Panc1 (cell line): ENCODE measurements around the gene SLC34A1. TPM values are rescaled to one million over a fixed set of nuclear protein-coding genes. Genes with fewer than 3 reads are reported as not detected.

ENCODE experiments used
- ATAC-seq: fragments of 200-7000 bp; cut with Tn5 transposase; 2 replicates; pipeline ENCODE4 v1.9.1; 2020; ENCODE audit warnings: mild to moderate bottlenecking, moderate library complexity
- BruUV-seq: library from RNA; stranded (reverse); fragments of 400-500 nt; replicated peaks from 2 replicates; lab custom pipeline; 2021; lab: Mats Ljungman, UMichigan
- CTCF ChIA-PET: fragments of 300-600 bp; sonication (Branson Sonifier 250); formaldehyde crosslinking; loops from one replicate; lab custom pipeline; 2022; ENCODE audit warnings: antibody characterized with exemption; lab: Charles Lee
- POLR2A ChIA-PET: fragments of 300-600 bp; sonication (Branson Sonifier 250); formaldehyde crosslinking; loops from one replicate; lab custom pipeline; 2022; ENCODE audit warnings: antibody characterized with exemption; lab: Charles Lee
- DNase-seq: peaks from one replicate; pipeline ENCODE4 v3.0.0-alpha.2; 2010; ENCODE audit warnings: low read depth, low spot score
- H3K27ac ChIP-seq: 2 replicates; pipeline ENCODE4 v1.5.1; 2011; ENCODE audit warnings: mild to moderate bottlenecking, low read length, inconsistent platforms
- H3K27me3 ChIP-seq: fragments of 200-500 bp; sonication (Bioruptor generic); 2 replicates; pipeline ENCODE4 v1.6.0; 2014; ENCODE audit warnings: low read length, inconsistent platforms; ENCODE audit not compliant: control insufficient read depth, insufficient read depth
- H3K36me3 ChIP-seq: fragments of 200-500 bp; sonication (Bioruptor generic); 2 replicates; pipeline ENCODE4 v1.5.1; 2014; ENCODE audit warnings: inconsistent platforms, mild to moderate bottlenecking, low read length, moderate library complexity; ENCODE audit not compliant: control insufficient read depth, insufficient read depth
- H3K4me1 ChIP-seq: 2 replicates; pipeline ENCODE4 v1.5.1; 2011; ENCODE audit warnings: inconsistent platforms, mild to moderate bottlenecking, low read length, moderate library complexity; ENCODE audit not compliant: control insufficient read depth, insufficient read depth
- H3K4me3 ChIP-seq, 2 experiments: 2 replicates each; pipeline ENCODE4 v1.5.1; 2011 to 2012; ENCODE audit warnings: low read depth in 2 of 2, low read length in 2 of 2, mild to moderate bottlenecking in 2 of 2, inconsistent platforms in 1 of 2, moderate library complexity in 1 of 2
- H3K9me3 ChIP-seq: fragments of 200-500 bp; sonication (Bioruptor generic); 2 replicates; pipeline ENCODE4 v1.5.1; 2014; ENCODE audit warnings: low read depth, mild to moderate bottlenecking, inconsistent platforms, low read length, moderate library complexity; ENCODE audit not compliant: control insufficient read depth, insufficient read depth
- CTCF ChIP-seq: fragments of 450-650 bp; IDR thresholded peaks from 2 replicates; pipeline ENCODE4 v1.5.1; 2017; ENCODE audit warnings: mild to moderate bottlenecking
- POLR2AphosphoS5 ChIP-seq: IDR thresholded peaks from 2 replicates; pipeline ENCODE4 v1.6.1; 2012; ENCODE audit warnings: mild to moderate bottlenecking, low read depth, low read length, moderate library complexity
- SIN3A ChIP-seq: IDR thresholded peaks from 2 replicates; pipeline ENCODE4 v1.6.1; 2012; ENCODE audit warnings: low read depth, mild to moderate bottlenecking, low read length, moderate library complexity, borderline replicate concordance; ENCODE audit not compliant: insufficient read depth
- TCF7L2 ChIP-seq: IDR thresholded peaks from 2 replicates; pipeline ENCODE4 v1.6.1; 2011; ENCODE audit warnings: mild to moderate bottlenecking, low read depth, low read length, inconsistent platforms
- in situ Hi-C: cut with HindIII; loops from 2 replicates; pipeline ENCODE4 v1.10.0; 2016; ENCODE audit warnings: low sequenced_read_pairs, low pct_unique_long_range_greater_than_20kb
- intact Hi-C: fragments of 100-400 bp; cut with micrococcal nuclease; formaldehyde crosslinking; loops from one replicate; pipeline ENCODE4 v1.10.0; 2022; ENCODE audit not compliant: unreplicated experiment
- total RNA-seq: library from RNA; stranded (reverse); gene quantifications from one replicate; pipeline ENCODE4 v1.2.1, GENCODE V29; 2021; ENCODE audit not compliant: unreplicated experiment
- TF ChIP-seq, protein P1 (sequence below), 2 experiments: IDR thresholded peaks; 2 replicates each; pipeline ENCODE4 v1.6.1; 2011 to 2012; ENCODE audit warnings: low read depth in 2 of 2, control low read depth in 1 of 2, low read length in 1 of 2, mild to moderate bottlenecking in 1 of 2, moderate library complexity in 1 of 2; ENCODE audit not compliant: insufficient read depth in 1 of 2

Gene SLC34A1
- total RNA-seq, 1 experiment from 2014 or later: not detected

DNA sequence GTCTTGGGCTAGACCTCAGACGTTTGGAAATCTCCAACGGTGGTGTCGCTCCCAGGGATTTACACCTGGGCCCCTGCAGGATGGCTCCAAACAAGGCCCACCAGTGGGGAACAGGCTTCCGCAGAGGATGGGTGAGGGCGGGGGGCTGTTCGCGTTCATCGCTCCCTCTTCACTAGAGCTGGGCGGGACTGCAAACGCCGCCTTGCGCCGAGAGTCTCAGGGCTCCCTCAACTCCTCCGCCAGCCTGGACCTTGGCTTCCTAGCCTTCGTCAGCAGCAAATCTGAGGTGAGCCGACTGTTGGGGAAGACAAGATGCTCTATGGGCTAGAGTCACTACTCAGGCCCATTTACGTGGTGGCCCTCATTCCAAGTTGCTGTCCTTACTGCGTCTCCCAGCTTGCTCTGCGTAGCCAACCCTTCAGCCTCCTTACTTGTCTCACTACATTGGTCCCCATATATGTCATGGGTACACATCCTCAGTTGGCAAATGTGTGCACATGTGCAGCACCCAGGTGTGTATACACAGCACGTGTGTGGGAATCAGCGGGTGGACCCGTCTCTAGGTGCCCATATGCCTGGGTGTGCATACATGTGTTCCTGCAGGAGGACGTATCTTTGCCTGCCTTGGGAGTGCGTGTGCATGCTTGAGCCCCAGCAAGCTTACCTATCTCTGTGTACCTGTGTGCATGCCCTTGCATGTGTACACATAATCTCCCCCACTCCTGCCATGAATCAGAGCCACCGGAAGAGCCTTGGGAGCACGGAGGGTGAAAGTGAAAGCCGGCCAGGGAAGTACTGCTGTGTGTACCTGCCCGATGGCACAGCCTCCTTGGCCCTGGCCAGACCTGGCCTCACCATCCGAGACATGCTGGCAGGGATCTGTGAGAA is 16.0 kb upstream of the SLC34A1 start:
- no peak overlapping the region for H3K4me3 ChIP-seq
- ChIA-PET CTCF (interaction anchor here (1.5 kb wide), 1 partner anchor 59 kb away, joined by 6 read pairs; no protein-coding TSS in a partner anchor), POLR2A (interaction anchor here (0.6 kb wide), 2 partner anchors 87 to 240 kb away, joined by 5 to 13 read pairs; no protein-coding TSS in a partner anchor)
- H3K9me3 ChIP-seq: no peaks in the 10 kb centered on the region
- DNase-seq (no peak), ATAC-seq (no peak)
- peaks cover 20% of the 10 kb centered on the region for H3K4me1 ChIP-seq
- intact Hi-C loops: no loop called here
- BruUV-seq: no TSS peak
- H3K27me3 ChIP-seq: no peaks in the 10 kb centered on the region
- in situ Hi-C loops: no loop called here
- no peak for TF ChIP-seq POLR2AphosphoS5
- no peaks in the 10 kb centered on the region; the same call in 1 of the 2 replicates for H3K36me3 ChIP-seq
- H3K27ac ChIP-seq: no peak overlapping the region

- CTCF ChIA-PET: interaction anchor here (1.3 kb wide), 1 partner anchor 79 kb away, joined by 3 read pairs; no protein-coding TSS in a partner anchor
- intact Hi-C loops (no loop called here), in situ Hi-C loops (no loop called here)
- Histone ChIP-seq H3K4me1 (peaks cover 14% of the 10 kb centered on the region), H3K27ac (no peak overlapping the region), H3K27me3 (no peaks in the 10 kb centered on the region), H3K9me3 (no peaks in the 10 kb centered on the region), H3K4me3 (no peak overlapping the region), H3K36me3 (no peaks in the 10 kb centered on the region; the same call in 1 of the 2 replicates)
- POLR2A ChIA-PET: interaction anchor here (0.6 kb wide), 2 partner anchors 87 to 239 kb away, joined by 5 to 13 read pairs; no protein-coding TSS in a partner anchor
- TF ChIP-seq CTCF (peak; percentile 91), SIN3A (no peak)
- BruUV-seq: no TSS peak
- no peak for DNase-seq
- ATAC-seq: no peak
Observed at GRCh38 chr5:177368869-177369644, 15.2 kb upstream of the SLC34A1 start.

- ChIA-PET CTCF (interaction anchor here (0.9 to 1.8 kb wide), 8 partner anchors 9 to 85 kb away, joined by 3 to 10 read pairs (median 5); no protein-coding TSS in a partner anchor), POLR2A (no interaction called here)
- no peak overlapping the region for H3K4me3 ChIP-seq
- DNase-seq: no peak
- peaks cover 9% of the 10 kb centered on the region for H3K4me1 ChIP-seq
- ATAC-seq: no peak
- no peaks in the 10 kb centered on the region for H3K9me3 ChIP-seq
- in situ Hi-C loops: no loop called here
- TF ChIP-seq, protein P1, sequence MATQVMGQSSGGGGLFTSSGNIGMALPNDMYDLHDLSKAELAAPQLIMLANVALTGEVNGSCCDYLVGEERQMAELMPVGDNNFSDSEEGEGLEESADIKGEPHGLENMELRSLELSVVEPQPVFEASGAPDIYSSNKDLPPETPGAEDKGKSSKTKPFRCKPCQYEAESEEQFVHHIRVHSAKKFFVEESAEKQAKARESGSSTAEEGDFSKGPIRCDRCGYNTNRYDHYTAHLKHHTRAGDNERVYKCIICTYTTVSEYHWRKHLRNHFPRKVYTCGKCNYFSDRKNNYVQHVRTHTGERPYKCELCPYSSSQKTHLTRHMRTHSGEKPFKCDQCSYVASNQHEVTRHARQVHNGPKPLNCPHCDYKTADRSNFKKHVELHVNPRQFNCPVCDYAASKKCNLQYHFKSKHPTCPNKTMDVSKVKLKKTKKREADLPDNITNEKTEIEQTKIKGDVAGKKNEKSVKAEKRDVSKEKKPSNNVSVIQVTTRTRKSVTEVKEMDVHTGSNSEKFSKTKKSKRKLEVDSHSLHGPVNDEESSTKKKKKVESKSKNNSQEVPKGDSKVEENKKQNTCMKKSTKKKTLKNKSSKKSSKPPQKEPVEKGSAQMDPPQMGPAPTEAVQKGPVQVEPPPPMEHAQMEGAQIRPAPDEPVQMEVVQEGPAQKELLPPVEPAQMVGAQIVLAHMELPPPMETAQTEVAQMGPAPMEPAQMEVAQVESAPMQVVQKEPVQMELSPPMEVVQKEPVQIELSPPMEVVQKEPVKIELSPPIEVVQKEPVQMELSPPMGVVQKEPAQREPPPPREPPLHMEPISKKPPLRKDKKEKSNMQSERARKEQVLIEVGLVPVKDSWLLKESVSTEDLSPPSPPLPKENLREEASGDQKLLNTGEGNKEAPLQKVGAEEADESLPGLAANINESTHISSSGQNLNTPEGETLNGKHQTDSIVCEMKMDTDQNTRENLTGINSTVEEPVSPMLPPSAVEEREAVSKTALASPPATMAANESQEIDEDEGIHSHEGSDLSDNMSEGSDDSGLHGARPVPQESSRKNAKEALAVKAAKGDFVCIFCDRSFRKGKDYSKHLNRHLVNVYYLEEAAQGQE (IDR thresholded peaks at IDR 0.05; ENCODE audit: insufficient read depth in 1 of 2, low read depth in 2 of 2, low read length in 1 of 2): no peak
- no peak for TF ChIP-seq POLR2AphosphoS5
- TF ChIP-seq CTCF: no peak
- TF ChIP-seq TCF7L2: no peak
- TF ChIP-seq SIN3A: no peak
- no peaks in the 10 kb centered on the region; the same call in 1 of the 2 replicates for H3K36me3 ChIP-seq
- H3K27me3 ChIP-seq: no peaks in the 10 kb centered on the region
- H3K27ac ChIP-seq: 0 out of 2 replicates have a peak overlapping the region, but pooled peaks have one; percentile 51
- intact Hi-C loops: no loop called here
- no TSS peak for BruUV-seq
Observed at GRCh38 chr5:177369645-177370440, 14.4 kb upstream of the SLC34A1 start.
